ENCODE measurements around the gene SYCP1.

Gene SYCP1

DNA sequence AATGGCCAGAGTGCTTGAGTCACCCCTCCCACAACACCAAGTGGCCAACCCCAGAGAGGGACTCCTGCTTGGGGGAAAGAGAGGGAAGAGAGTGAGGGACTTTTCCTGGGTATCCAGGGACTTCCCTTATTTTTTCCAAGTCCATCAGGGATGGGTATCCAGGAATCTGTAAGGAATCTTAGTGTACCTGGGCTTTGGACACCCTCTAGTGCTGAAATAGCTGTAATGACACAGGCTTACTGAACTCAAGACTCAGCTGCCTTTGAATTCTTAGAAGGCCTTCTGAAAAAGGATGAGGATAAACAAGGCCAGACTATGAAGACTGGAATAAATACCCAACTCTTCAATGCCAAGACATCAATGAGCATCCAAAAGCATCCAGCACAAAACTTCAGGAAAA is 187.0 kb downstream of the SYCP1 start:
- CTCF ChIA-PET: interaction anchor here (0.6 to 4.1 kb wide), 15 partner anchors 11 to 1103 kb away, joined by 3 to 61 read pairs (median 4); partner anchors contain the start of gene TSHB
- no peak for TF ChIP-seq ZNF239 (tag by site-specific recombination; IDR thresholded peaks at IDR 0.05)
- Histone ChIP-seq H3K27ac (ENCODE audit: extremely low read depth, low read depth, low read length) (no peak overlapping the region), H3K36me3 (ENCODE audit: control insufficient read depth in 2 of 2, insufficient read depth in 1 of 2, low read length in 2 of 2) (no peaks in the 10 kb centered on the region), H3K4me1 (ENCODE audit: control insufficient read depth, insufficient read depth, low read length) (no peaks in the 10 kb centered on the region), H3K4me3 (ENCODE audit: low read depth, low read length) (no peak overlapping the region), H3K9me3 (ENCODE audit: control insufficient read depth, insufficient read depth, low read depth, low read length) (no peaks in the 10 kb centered on the region)
- POLR2A ChIA-PET: no interaction called here
